B cell (primary cell): ENCODE data around the gene ACSM3.

Source experiments
- EZH2 ChIP-seq: IDR thresholded peaks from 2 replicates; pipeline ENCODE4 v1.6.1; 2012; ENCODE audit warnings: borderline replicate concordance, low read depth, mild to moderate bottlenecking, moderate library complexity, low read length; ENCODE audit not compliant: insufficient read depth, poor library complexity, severe bottlenecking
- TF ChIP-seq, protein P1 (sequence below): fragments of 200-600 bp; IDR thresholded peaks from one replicate; pipeline ENCODE4 v1.8.0; 2022; ENCODE audit warnings: antibody characterized with exemption, mild to moderate bottlenecking

DNA sequence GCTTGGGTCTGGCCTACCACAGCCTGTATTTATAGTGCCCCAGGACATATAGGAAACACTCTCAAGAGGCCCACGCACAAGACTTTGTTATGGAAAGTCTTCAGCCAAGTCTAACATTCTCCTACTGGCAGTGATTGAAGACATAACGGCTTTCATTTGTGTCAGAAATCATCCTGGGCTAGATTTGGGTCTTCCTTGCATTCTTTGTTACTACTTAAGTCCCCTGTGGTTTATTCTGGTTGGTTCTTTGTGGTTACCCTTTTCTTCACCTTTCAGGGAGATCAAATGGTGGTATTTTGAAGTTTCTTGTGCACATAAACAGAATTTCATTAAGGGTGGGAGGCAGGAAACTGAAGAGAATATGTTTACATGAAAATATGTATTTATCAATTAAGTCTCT, 80.2 kb downstream of the ACSM3 start:
- TF ChIP-seq, protein P1, sequence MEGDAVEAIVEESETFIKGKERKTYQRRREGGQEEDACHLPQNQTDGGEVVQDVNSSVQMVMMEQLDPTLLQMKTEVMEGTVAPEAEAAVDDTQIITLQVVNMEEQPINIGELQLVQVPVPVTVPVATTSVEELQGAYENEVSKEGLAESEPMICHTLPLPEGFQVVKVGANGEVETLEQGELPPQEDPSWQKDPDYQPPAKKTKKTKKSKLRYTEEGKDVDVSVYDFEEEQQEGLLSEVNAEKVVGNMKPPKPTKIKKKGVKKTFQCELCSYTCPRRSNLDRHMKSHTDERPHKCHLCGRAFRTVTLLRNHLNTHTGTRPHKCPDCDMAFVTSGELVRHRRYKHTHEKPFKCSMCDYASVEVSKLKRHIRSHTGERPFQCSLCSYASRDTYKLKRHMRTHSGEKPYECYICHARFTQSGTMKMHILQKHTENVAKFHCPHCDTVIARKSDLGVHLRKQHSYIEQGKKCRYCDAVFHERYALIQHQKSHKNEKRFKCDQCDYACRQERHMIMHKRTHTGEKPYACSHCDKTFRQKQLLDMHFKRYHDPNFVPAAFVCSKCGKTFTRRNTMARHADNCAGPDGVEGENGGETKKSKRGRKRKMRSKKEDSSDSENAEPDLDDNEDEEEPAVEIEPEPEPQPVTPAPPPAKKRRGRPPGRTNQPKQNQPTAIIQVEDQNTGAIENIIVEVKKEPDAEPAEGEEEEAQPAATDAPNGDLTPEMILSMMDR, result no peak
- TF ChIP-seq EZH2, result no peak
